SK-N-SH (cell line): ENCODE results near the gene MELK. TPM values are rescaled to one million over a fixed set of nuclear protein-coding genes. Genes with fewer than 3 reads are reported as not detected.

Source experiments
- CTCF ChIA-PET: fragments of 300-600, 350-600 bp; formaldehyde crosslinking; extraction: SDS; loops from one replicate; lab custom pipeline; 2021; lab: Yijun Ruan, JAX
- POLR2A ChIA-PET: fragments of 350-600 bp; sonication (Branson Sonifier 250); formaldehyde crosslinking; extraction: SDS; loops from one replicate; lab custom pipeline; 2020; ENCODE audit warnings: antibody characterized with exemption, inconsistent platforms; lab: Yijun Ruan, JAX
- DNase-seq: peaks from one replicate; pipeline ENCODE4 v3.0.0; 2012
- H2AFZ ChIP-seq: fragments of 200-600 bp; sonication (generic); 2 replicates; pipeline ENCODE4 v1.8.1; 2016; ENCODE audit warnings: antibody characterized with exemption, mild to moderate bottlenecking, low read depth
- H3F3A ChIP-seq: fragments of 200-600 bp; sonication (generic); replicated peaks from 2 replicates; pipeline ENCODE3; 2016; ENCODE audit warnings: antibody characterized with exemption, mild to moderate bottlenecking; ENCODE audit not compliant: insufficient read depth
- H3K27ac ChIP-seq, 2 experiments: fragments of 200-500 bp in 1 of 2; fragments of 200-600 bp in 1 of 2; sonication (Bioruptor generic) in 1 of 2; sonication (generic), shearing (Covaris generic) in 1 of 2; 2 replicates each; pipeline versions ENCODE4 v1.5.1 to v1.6.1; 2014 to 2016; ENCODE audit warnings: low read depth in 2 of 2, inconsistent platforms in 1 of 2, low read length in 1 of 2, mild to moderate bottlenecking in 1 of 2, mixed read lengths in 1 of 2
- H3K27me3 ChIP-seq: fragments of 200-600 bp; sonication (generic), shearing (Covaris generic); 2 replicates; pipeline ENCODE4 v1.6.1; 2016; ENCODE audit warnings: mixed run types; ENCODE audit not compliant: insufficient read depth
- H3K36me3 ChIP-seq, 2 experiments: fragments of 200-500 bp in 1 of 2; fragments of 200-600 bp in 1 of 2; sonication (Bioruptor generic) in 1 of 2; sonication (generic) in 1 of 2; replicated peaks in 1 of 2; 2 replicates each; pipeline versions ENCODE3 to v1.5.1; 2014 to 2016; ENCODE audit warnings: low read length in 1 of 2, mild to moderate bottlenecking in 1 of 2; ENCODE audit not compliant: insufficient read depth in 2 of 2, control insufficient read depth in 1 of 2
- H3K4me1 ChIP-seq, 2 experiments: fragments of 200-500 bp in 1 of 2; fragments of 200-600 bp in 1 of 2; sonication (Bioruptor generic) in 1 of 2; sonication (generic), shearing (Covaris generic) in 1 of 2; 2 replicates each; pipeline versions ENCODE4 v1.5.1 to v1.6.1; 2014 to 2016; ENCODE audit warnings: low read depth in 1 of 2, low read length in 1 of 2, mixed run types in 1 of 2; ENCODE audit not compliant: insufficient read depth in 2 of 2, control insufficient read depth in 1 of 2
- H3K4me2 ChIP-seq: fragments of 200-600 bp; sonication (generic), shearing (Covaris generic); 2 replicates; pipeline ENCODE4 v1.6.1; 2017; ENCODE audit warnings: mixed run types
- H3K4me3 ChIP-seq, 2 experiments: fragments of 200-500 bp in 1 of 2; fragments of 200-600 bp in 1 of 2; sonication (Bioruptor generic) in 1 of 2; sonication (generic), shearing (Covaris generic) in 1 of 2; 2 replicates each; pipeline versions ENCODE4 v1.5.1 to v1.8.1; 2014 to 2016; ENCODE audit warnings: low read depth in 2 of 2, inconsistent platforms in 1 of 2, low read length in 1 of 2, mild to moderate bottlenecking in 1 of 2, mixed read lengths in 1 of 2, moderate library complexity in 1 of 2
- H3K79me2 ChIP-seq: fragments of 200-600 bp; sonication (generic); 2 replicates; pipeline ENCODE4 v1.8.1; 2017; ENCODE audit warnings: mild to moderate bottlenecking; ENCODE audit not compliant: insufficient read depth
- H3K9ac ChIP-seq: fragments of 200-600 bp; sonication (generic); 2 replicates; pipeline ENCODE4 v1.6.1; 2017; ENCODE audit warnings: mixed run types
- H3K9me2 ChIP-seq: fragments of 200-600 bp; sonication (generic); 2 replicates; pipeline ENCODE4 v1.6.1; 2017; ENCODE audit warnings: mixed run types
- H3K9me3 ChIP-seq: fragments of 200-600 bp; sonication (generic); 2 replicates; pipeline ENCODE4 v1.6.1; 2017; ENCODE audit warnings: mixed run types, mild to moderate bottlenecking, moderate library complexity
- H4K20me1 ChIP-seq: fragments of 200-600 bp; sonication (generic); 2 replicates; pipeline ENCODE4 v1.6.1; 2017; ENCODE audit warnings: mild to moderate bottlenecking, mixed run types; ENCODE audit not compliant: insufficient read depth
- CTCF ChIP-seq: fragments of 200-600 bp; sonication (generic); IDR thresholded peaks from 2 replicates; pipeline ENCODE4 v1.6.1; 2017; ENCODE audit warnings: antibody characterized with exemption, mild to moderate bottlenecking, moderate library complexity
- FOXJ3 ChIP-seq: sonication (generic); formaldehyde crosslinking; IDR thresholded peaks from 2 replicates; pipeline ENCODE4 v1.5.1; 2020; ENCODE audit warnings: mild to moderate bottlenecking, missing genetic modification reagents
- FOXM1 ChIP-seq: IDR thresholded peaks from 2 replicates; pipeline ENCODE4 v1.4.0; 2012; ENCODE audit warnings: low read depth, mild to moderate bottlenecking
- GABPA ChIP-seq: IDR thresholded peaks from 2 replicates; pipeline ENCODE4 v1.4.0; 2012; ENCODE audit warnings: low read depth, mild to moderate bottlenecking
- MXI1 ChIP-seq: IDR thresholded peaks from 2 replicates; pipeline ENCODE4 v1.6.1; 2012; ENCODE audit warnings: mild to moderate bottlenecking, low read depth, low read length, improper control_type of control experiment
- NRF1 ChIP-seq: IDR thresholded peaks from 2 replicates; pipeline ENCODE4 v1.6.1; 2012; ENCODE audit warnings: low read depth, mild to moderate bottlenecking, low read length
- POLR2AphosphoS5 ChIP-seq: IDR thresholded peaks from 2 replicates; pipeline ENCODE4 v1.6.1; 2012; ENCODE audit warnings: low read depth, low read length
- REST ChIP-seq: IDR thresholded peaks from 2 replicates; pipeline ENCODE4 v1.6.1; 2012; ENCODE audit warnings: mild to moderate bottlenecking, low read depth, low read length, moderate library complexity
- RXRA ChIP-seq: IDR thresholded peaks from 2 replicates; pipeline ENCODE4 v1.4.0; 2012; ENCODE audit warnings: low read depth, mild to moderate bottlenecking, borderline replicate concordance
- SIN3A ChIP-seq: IDR thresholded peaks from 2 replicates; pipeline ENCODE4 v1.6.1; 2012; ENCODE audit warnings: low read depth, mild to moderate bottlenecking, low read length, moderate library complexity, borderline replicate concordance
- SMC3 ChIP-seq: IDR thresholded peaks from 2 replicates; pipeline ENCODE4 v1.6.1; 2012; ENCODE audit warnings: low read depth, low read length, improper control_type of control experiment
- TAF1 ChIP-seq: IDR thresholded peaks from 2 replicates; pipeline ENCODE4 v1.6.1; 2012; ENCODE audit warnings: low read depth, mild to moderate bottlenecking, low read length, moderate library complexity, borderline replicate concordance
- YY1 ChIP-seq: IDR thresholded peaks from 2 replicates; pipeline ENCODE4 v1.4.0; 2012; ENCODE audit warnings: low read depth, mild to moderate bottlenecking
- WGBS: methylation state at CpG from one replicate; pipeline ENCODE4 v1.1.6; 2017; ENCODE audit warnings: low lambda C conversion rate; 5-methylcytosine and 5-hydroxymethylcytosine counted together
- polyA plus RNA-seq, 3 experiments: library from polyadenylated mRNA; depleted of rRNA; stranded (reverse); fragments of >200 nt; gene quantifications; 2 replicates each; pipeline ENCODE4 v1.2.3, GENCODE V29; 2012
- TF ChIP-seq, protein P1 (sequence below): IDR thresholded peaks from 2 replicates; pipeline ENCODE4 v1.4.0; 2012; ENCODE audit warnings: low read depth, borderline replicate concordance
- TF ChIP-seq, protein P2 (sequence below): IDR thresholded peaks from 2 replicates; pipeline ENCODE4 v1.4.0; 2012; ENCODE audit warnings: low read depth

Gene MELK
- 16.5 and 18.0 TPM in 2 replicates for polyA plus RNA-seq (2012; rRNA removed)
- 22.3 and 26.8 TPM in 2 replicates for polyA plus RNA-seq (2012; cell fraction: cytosol; rRNA removed)
- polyA plus RNA-seq (2012; cell fraction: nucleus; rRNA removed): 7.7 and 16.1 TPM in 2 replicates

GRCh38 chr9:36572515-36573418 is at the start of gene MELK:
Gene MELK, plus strand, starts transcription at chr9:36572895. Its CDS starts 8,787 bp downstream, at chr9:36581682.
- peak within 1 kb of the TSS; percentile 92 for H3K4me2 ChIP-seq
- H3K79me2 ChIP-seq: peaks cover 51% of the 10 kb centered on the region
- H3F3A ChIP-seq: peaks cover 20% of the 10 kb centered on the region
- peak within 1 kb of the TSS; percentile 75 to 82 for H3K27ac ChIP-seq
- WGBS: 2% methylated on average over 36 of the region's 74 CpGs
- no peaks in the 10 kb centered on the region for H3K27me3 ChIP-seq
- H3K4me1 ChIP-seq: peaks cover 3 to 7% of the 10 kb centered on the region in 2 experiments; a peak in 3 of 4 replicates
- H3K9me3 ChIP-seq: no peaks in the 10 kb centered on the region
- H3K36me3 ChIP-seq: no peaks in the 10 kb centered on the region
- no peaks in the 10 kb centered on the region for H4K20me1 ChIP-seq
- TF ChIP-seq, protein P1, sequence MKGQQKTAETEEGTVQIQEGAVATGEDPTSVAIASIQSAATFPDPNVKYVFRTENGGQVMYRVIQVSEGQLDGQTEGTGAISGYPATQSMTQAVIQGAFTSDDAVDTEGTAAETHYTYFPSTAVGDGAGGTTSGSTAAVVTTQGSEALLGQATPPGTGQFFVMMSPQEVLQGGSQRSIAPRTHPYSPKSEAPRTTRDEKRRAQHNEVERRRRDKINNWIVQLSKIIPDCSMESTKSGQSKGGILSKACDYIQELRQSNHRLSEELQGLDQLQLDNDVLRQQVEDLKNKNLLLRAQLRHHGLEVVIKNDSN: peak; percentile 32; the same call in 1 of the 2 replicates
- TF ChIP-seq SIN3A (peak; percentile 57; the same call in 1 of the 2 replicates), TAF1 (peak; percentile 77; the same call in 1 of the 2 replicates), SMC3 (no peak), FOXM1 (0 out of 2 replicates have a peak, but pooled peaks have one; percentile 23), POLR2AphosphoS5 (peak; percentile 94), CTCF (no peak), REST (no peak), FOXJ3 (CRISPR knock-in tag) (no peak), MXI1 (peak; percentile 77), RXRA (no peak), GABPA (peak; percentile 85), YY1 (peak; percentile 18; the same call in 1 of the 2 replicates), NRF1 (peak; percentile 11; the same call in 1 of the 2 replicates)
- TF ChIP-seq, protein P2, sequence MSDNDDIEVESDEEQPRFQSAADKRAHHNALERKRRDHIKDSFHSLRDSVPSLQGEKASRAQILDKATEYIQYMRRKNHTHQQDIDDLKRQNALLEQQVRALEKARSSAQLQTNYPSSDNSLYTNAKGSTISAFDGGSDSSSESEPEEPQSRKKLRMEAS: 0 out of 2 replicates have a peak, but pooled peaks have one; percentile 12
- TF ChIP-seq, all 33 proteins: peak for 10
- Histone ChIP-seq H3K4me3 (peak within 1 kb of the TSS; percentile 81 to 87), H3K9me2 (no peaks in the 10 kb centered on the region), H3K9ac (peak within 1 kb of the TSS; percentile 87), H2AFZ (peak within 1 kb of the TSS; percentile 95)
- ChIA-PET CTCF (interaction anchor here (1.3 kb wide), 1 partner anchor 18 kb away, joined by 4 read pairs; no protein-coding TSS in a partner anchor), POLR2A (no interaction called here)
- peak; percentile 99 for DNase-seq
